GM12892 (cell line): ENCODE results near the gene MYLK.
"Not testable (repeated sequence)": the region's sequence is repeated elsewhere in the genome, so short reads cannot be mapped to it uniquely, and the experiment has no call there.

ENCODE experiments used
- POLR2A ChIP-seq: IDR thresholded peaks from 2 replicates; pipeline ENCODE4 v1.6.1; 2011; ENCODE audit warnings: low read depth, low read length, control low read depth
- POLR2AphosphoS5 ChIP-seq: IDR thresholded peaks from 2 replicates; pipeline ENCODE4 v1.6.1; 2011; ENCODE audit warnings: low read depth, low read length, control low read depth

DNA sequence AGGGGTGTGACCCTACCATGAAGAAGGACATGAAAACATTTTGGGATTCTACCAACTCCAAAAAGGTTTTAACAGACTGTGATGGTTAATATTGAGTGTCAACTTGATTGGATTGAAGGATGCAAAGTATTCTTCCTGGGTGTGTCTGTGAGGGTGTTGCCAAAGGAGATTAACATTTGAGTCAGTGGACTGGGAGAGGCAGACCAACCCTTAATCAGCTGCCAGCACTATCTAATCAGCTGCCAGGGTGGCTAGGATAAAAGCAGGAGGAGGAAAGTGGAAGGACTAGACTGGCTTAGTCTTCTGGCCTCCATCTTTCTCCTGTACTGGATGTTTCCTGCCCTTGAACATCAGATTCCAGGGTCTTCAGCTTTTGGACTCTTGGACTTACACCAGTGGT is 283.3 kb downstream of the MYLK start:
- TF ChIP-seq POLR2A, POLR2AphosphoS5: not testable (repeated sequence)
